G401 (cell line): Measurements from ENCODE around the gene F11. TPM values are rescaled to one million over a fixed set of nuclear protein-coding genes. Genes with fewer than 3 reads are reported as not detected.
"Not testable (repeated sequence)": the region's sequence is repeated elsewhere in the genome, so short reads cannot be mapped to it uniquely, and the experiment has no call there.

Experiments
- DNase-seq: peaks from one replicate; pipeline ENCODE4 v3.0.0-alpha.2; 2015; ENCODE audit warnings: low spot score
- in situ Hi-C: cut with HindIII; loops from 2 replicates; pipeline ENCODE4 v1.10.0; 2016; ENCODE audit warnings: low sequenced_read_pairs, mixed read lengths
- total RNA-seq: library from RNA; depleted of rRNA; stranded (reverse); fragments of >200 nt; shearing (Covaris generic); gene quantifications from 2 replicates; pipeline ENCODE4 v1.2.3, GENCODE V29; 2014

F11 gene
- total RNA-seq, 1 experiment from 2014 or later = not detected

GRCh38 chr4:186248643-186249042 lies 17.3 kb upstream of the F11 start:
- DNase-seq = no peak
- in situ Hi-C loops = no loop called here

GRCh38 chr4:186249785-186250754 lies 15.9 kb upstream of the F11 start:
- in situ Hi-C loops = no loop called here
- no peak for DNase-seq

- DNase-seq = no peak
- in situ Hi-C loops = no loop called here
Measured at GRCh38 chr4:186250760-186251159, 15.2 kb upstream of the F11 start.

- no peak for DNase-seq
- in situ Hi-C loops = no loop called here
Measured at GRCh38 chr4:186255122-186255521, 10.9 kb upstream of the F11 start.

- DNase-seq = no peak
- in situ Hi-C loops = no loop called here
Measured at GRCh38 chr4:186258216-186258811, 7.7 kb upstream of the F11 start.

GRCh38 chr4:186260117-186260503 lies 5.9 kb upstream of the F11 start:
- in situ Hi-C loops = no loop called here
- DNase-seq = no peak

GRCh38 chr4:186260504-186261448 lies 5.2 kb upstream of the F11 start:
- in situ Hi-C loops = no loop called here

GRCh38 chr4:186264660-186265059 lies 1.3 kb upstream of the F11 start:
- no peak for DNase-seq
- in situ Hi-C loops = no loop called here

More at GRCh38 chr4:186260504-186261448, 5.2 kb upstream of the F11 start:
- no peak for DNase-seq

GRCh38 chr4:186265250-186265649 lies 739 bp upstream of the F11 start:
- DNase-seq, in situ Hi-C loops: not testable (repeated sequence)

GRCh38 chr4:186266729-186267456 lies 904 bp downstream of the F11 start:
- in situ Hi-C loops = no loop called here
- DNase-seq = no peak

GRCh38 chr4:186271081-186271678 lies 5.2 kb downstream of the F11 start:
- in situ Hi-C loops = no loop called here
- no peak for DNase-seq

GRCh38 chr4:186272699-186273391 lies 6.9 kb downstream of the F11 start:
- in situ Hi-C loops = no loop called here
- DNase-seq = no peak

- in situ Hi-C loops, DNase-seq: not testable (repeated sequence)
Measured at GRCh38 chr4:186273392-186273789, 7.4 kb downstream of the F11 start.

- DNase-seq = no peak
- in situ Hi-C loops = no loop called here
Measured at GRCh38 chr4:186283311-186283710, 17.3 kb downstream of the F11 start.

GRCh38 chr4:186285147-186285546 lies 19.2 kb downstream of the F11 start:
- no peak for DNase-seq
- in situ Hi-C loops = no loop called here

- in situ Hi-C loops = no loop called here
- DNase-seq = no peak
Measured at GRCh38 chr4:186286581-186286980, 20.6 kb downstream of the F11 start.

GRCh38 chr4:186291256-186291890 lies 25.4 kb downstream of the F11 start:
- in situ Hi-C loops = no loop called here
- no peak for DNase-seq
